ENCODE data around the gene STK39.

Gene STK39

GRCh38 chr2:168037778-168038177 lies 209.6 kb downstream of the STK39 start:
- no peak for DNase-seq

DNA sequence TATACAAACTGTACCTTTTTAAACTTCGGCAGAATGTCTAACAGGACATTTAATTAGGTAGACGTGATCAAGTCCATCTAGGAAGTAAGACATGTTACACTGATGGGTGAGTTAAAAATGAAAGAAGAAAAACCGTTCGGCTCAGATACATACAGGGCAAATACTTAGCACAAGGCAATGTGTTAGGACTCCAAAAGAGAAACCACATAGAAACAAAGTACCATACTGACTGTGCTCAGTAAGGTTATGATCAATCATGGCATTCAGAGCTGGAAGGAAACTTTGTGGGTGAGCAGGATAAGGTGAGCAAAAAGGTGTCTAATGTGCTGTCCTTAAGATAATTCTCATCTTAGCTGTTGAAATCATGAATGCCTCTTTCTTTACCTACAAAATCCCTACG lies 211.9 kb downstream of the STK39 start:
- no peak for DNase-seq

GRCh38 chr2:168034616-168035015 lies 212.8 kb downstream of the STK39 start:
- no peak for DNase-seq

- no peak for DNase-seq
Observed at GRCh38 chr2:168033966-168034365, 213.4 kb downstream of the STK39 start.

DNA sequence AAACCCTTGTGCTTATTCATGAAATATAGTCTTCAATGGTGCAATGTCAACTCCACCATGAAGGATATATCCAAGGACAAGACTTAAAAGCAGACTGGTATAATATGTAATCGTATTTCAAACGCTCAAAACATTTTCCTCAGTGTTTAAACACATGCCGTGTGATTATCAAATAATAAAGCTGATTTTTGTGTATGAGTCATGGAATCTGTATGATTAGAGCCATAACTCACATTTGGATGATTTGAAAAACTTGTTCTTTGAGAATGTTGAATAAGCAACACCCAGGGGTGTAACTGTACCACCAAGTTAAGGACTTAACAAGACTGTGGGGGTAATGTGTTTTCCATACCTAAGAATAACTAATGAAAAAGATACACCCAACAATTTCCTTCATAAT lies 215.3 kb downstream of the STK39 start:
- DNase-seq: no peak

GRCh38 chr2:168030862-168031624 lies 216.4 kb downstream of the STK39 start:
- peak; percentile 15 for DNase-seq

DNA sequence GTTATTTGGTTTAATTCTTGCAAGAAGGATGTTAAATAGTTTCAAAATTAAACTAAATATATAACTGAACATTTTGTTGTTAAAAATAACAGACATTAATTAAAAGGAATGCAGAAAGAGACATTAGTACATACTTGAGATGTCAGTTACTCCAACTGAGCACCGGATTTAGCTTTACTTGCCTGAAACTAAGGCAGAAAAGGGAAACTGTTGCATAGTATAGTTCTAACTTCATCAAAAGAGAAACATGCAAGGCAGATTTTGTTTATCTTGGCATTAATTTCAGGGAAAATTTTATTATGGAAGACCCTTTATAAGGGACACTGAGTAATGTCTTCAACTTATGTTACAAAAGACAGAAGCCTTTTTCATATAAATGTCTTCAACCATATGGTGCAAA lies 218.3 kb downstream of the STK39 start:
- DNase-seq: no peak

DNA sequence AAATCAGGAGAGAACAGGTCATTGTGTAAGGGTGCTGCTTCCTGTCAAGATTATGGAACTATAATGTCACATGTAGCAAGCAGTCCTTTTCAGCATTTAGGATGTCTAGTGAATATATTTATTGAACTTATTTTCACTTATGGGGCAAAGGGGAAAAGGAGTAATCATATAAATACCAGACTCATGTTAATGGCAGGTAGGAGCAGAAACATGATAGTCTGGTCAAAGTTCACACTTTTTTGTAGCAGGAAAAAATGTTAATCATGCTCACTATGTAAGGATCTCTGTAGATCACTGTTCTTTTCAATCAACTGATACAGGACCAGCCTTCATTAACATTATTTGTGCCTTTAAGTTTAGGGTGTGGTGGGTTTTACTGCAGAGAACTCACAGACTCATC lies 219.0 kb downstream of the STK39 start:
- no peak for DNase-seq

DNA sequence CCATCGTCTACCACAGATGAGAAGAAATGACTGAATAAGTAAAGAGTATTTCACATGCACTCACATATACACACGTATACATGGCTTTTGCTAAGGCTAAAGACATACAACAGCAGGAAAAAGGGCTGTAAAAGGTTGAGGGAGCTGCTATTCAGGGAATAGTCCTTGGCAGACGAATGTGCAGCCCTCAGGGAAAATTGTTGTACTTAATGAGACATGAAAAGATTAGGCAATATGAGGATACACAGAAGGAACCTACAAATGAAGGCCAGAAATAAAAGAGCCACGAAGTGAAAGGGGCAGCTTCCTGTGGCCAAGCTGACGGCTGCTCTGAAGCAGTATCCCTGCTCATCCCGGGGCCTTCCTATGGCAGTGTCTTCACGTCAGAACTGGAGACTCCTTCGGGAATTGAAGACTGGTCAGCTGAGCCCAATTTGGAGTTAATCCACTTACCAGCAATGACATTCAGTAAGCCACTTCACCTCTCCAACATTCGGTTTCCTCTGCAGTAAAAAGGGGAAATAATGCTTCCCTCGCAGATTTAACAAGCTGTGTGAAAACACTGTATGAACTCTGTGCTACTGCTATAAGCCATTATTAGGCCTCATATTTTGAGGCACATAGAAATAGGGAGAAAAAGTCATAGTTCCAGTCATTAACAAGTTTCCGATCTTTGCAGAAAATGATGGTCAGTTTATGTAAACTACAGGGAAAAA lies 221.8 kb downstream of the STK39 start:
- DNase-seq: no peak

- no peak for DNase-seq
Observed at GRCh38 chr2:168024459-168024858, 222.9 kb downstream of the STK39 start.

- DNase-seq: no peak
Observed at GRCh38 chr2:168021800-168022587, 225.4 kb downstream of the STK39 start.

DNA sequence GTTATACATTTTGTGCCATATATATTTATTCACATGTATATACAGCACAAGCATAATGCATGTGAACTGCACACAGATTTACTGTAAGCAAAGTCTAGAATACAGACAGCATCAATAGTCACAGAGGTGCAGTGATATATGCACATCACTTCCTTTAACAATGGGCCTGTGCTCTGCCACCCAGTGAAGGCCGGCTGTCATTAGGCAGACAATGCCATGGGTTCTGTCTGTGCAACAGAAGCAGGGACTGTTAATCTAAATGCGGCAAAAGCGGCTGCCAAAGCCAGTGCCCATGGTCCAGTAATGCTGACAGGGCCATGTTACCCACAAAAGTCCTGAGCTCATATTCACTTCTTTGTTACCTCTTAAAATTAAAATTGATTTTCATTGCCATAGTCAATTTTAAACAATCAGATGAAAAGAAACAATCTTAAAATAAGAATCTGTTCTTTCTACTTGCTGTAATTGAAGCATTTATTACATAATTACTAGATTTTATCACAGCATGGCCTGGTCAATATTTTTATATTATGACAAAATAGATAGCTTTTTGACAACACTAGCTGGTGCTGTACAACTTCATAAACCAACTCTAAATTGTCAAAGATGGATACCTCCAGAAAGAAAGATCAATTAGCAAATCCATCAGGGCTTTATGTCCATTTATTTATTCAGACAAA lies 232.0 kb downstream of the STK39 start:
- DNase-seq: no peak

GRCh38 chr2:168009900-168010299 lies 237.5 kb downstream of the STK39 start:
- no peak for DNase-seq

DNA sequence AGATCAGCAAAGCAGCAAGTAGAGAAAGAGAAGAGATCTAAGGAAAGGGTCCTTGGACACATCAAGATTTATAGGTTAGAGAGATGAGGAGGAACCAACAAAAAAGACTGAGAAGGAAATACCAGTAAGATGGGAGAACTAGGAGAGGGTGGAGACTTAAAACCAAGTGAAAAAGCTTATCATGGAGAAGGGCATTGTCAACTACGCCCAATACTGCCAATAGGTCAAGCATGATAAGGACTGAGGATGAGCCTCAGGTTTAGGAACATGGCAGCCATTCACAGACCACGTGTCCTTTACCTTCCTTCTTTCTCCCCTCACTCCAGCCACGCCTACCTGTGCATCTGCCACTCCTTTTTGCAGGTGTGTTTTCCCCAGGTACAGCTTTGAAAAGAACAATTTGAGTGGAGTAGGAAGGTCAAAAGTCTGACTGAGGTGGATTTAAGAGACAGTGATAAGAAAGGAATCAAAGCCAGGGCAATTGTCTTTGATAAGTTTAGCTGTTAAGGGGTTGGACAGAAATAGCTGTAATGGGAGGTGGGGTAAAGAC lies 238.7 kb downstream of the STK39 start:
- no peak for DNase-seq

DNA sequence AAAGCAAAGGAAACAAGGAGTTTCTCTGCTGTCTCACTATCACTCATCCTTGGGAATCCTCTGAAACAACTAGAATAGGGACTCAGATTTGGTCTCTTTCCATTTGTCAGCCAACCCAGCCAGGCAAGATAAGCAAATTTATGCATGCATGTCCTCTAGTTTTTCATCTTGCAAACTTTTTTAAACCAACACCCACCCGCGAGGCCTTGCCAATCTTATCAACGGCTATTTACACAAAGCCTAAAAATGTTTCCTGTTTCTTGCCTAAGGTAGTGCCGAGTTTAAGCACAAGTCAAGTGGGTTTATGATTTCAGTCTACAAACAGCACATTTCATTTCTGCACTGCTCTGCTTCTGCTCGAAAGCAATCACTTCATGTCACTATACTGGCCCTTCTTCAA lies 240.9 kb downstream of the STK39 start:
- DNase-seq: no peak

GRCh38 chr2:168005586-168005985 lies 241.8 kb downstream of the STK39 start:
- no peak for DNase-seq

DNA sequence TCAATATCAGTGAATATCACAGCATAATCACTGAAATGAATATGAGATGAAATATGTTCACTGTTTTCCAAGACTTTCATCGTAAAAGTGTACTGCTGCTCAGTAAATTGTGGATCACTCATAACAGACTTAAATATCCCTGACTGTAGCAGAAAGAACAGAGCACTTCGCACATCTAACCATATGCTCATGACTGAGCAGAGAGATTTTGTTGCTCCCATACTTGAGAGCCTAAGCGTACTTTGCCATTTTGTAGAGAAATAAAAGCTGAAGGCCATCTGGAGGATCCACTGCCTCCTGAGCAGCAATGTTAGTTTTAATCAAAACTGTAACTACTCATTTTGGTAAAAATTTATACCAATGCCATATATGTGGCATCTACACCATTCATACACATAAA lies 243.5 kb downstream of the STK39 start:
- DNase-seq: no peak

DNA sequence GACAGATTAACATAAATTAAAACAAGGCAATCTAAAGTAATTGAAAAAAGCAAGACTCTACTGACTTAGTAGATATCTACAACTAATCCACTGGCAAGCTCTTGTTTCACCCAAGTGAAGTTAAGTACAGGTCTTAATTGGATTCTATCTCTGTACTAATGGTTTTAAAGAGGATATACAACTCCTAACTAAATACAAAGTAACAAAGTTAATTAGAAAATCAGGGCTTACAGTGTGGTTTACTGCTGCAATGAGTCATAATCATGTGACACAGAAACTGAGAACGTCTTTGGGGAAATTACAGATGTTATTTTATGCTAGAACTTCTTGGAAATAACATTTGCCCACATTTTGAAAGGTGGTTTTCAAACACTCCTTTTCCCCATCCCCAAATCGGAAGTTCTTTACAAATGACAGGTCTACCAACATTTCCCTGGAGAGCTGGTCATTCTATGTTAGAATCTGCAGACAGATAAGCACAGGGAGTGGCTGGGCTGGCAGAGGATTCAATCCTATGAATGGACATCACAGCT lies 245.3 kb downstream of the STK39 start:
- DNase-seq: no peak

- DNase-seq: no peak
Observed at GRCh38 chr2:167992278-167992677, 255.1 kb downstream of the STK39 start.

- no peak for DNase-seq
Observed at GRCh38 chr2:167990062-167990461, 257.3 kb downstream of the STK39 start.

GRCh38 chr2:167988296-167988695 lies 259.1 kb downstream of the STK39 start:
- no peak for DNase-seq

- no peak for DNase-seq
Observed at GRCh38 chr2:167987558-167987957, 259.8 kb downstream of the STK39 start.

DNA sequence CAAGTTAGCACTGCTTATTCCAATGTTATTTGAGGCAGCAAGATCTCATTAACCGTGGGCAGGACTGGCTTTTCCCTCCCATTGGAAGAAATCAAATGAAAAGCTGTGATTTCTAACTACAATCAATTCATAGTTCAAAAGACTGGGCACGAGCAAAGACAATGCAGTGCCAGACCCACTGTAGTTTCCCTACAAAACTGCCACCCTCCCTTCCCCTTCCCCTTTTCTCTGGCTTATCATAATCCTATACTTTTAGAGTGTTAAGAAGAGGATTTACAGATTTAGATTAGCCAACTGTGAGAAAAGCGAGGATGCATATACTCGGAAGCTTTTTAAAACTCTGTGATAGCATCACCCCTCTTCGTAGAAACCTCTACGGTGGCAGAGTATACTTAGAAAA lies 260.4 kb downstream of the STK39 start:
- no peak for DNase-seq
